K562 (cell line): ENCODE results near the gene THAP8. TPM values are rescaled to one million over a fixed set of nuclear protein-coding genes. Genes with fewer than 3 reads are reported as not detected.

Experiments
- BMI1 ChIP-seq: fragments of 150-350 bp; IDR thresholded peaks from 2 replicates; pipeline ENCODE4 v1.6.1; 2014; ENCODE audit warnings: low read length
- COPS2 ChIP-seq: fragments of 450-650 bp; conservative IDR thresholded peaks from 2 replicates; pipeline ENCODE4 v1.6.1; 2016; ENCODE audit warnings: mild to moderate bottlenecking, moderate library complexity
- EHMT2 ChIP-seq: fragments of 450-650 bp; IDR thresholded peaks from 2 replicates; pipeline ENCODE4 v1.6.1; 2018; ENCODE audit warnings: antibody characterized with exemption
- ETS2 ChIP-seq: IDR thresholded peaks from 2 replicates; pipeline ENCODE4 v1.6.1; 2016; ENCODE audit warnings: borderline replicate concordance, missing genetic modification characterization, mild to moderate bottlenecking, moderate library complexity, missing compliant biosample characterization; ENCODE audit not compliant: poor library complexity, severe bottlenecking
- HNRNPLL ChIP-seq: fragments of 200-400 bp; formaldehyde crosslinking; IDR thresholded peaks from 2 replicates; pipeline ENCODE4 v1.6.1; 2017; ENCODE audit warnings: low read length, low read depth, mild to moderate bottlenecking; ENCODE audit not compliant: poor library complexity, severe bottlenecking
- KDM2B ChIP-seq: fragments of 250-450 bp; sonication (Bioruptor Pico); IDR thresholded peaks from 2 replicates; pipeline ENCODE4 v1.8.0; 2021; ENCODE audit warnings: mild to moderate bottlenecking, moderate library complexity
- MAFG ChIP-seq: fragments of 450-650 bp; conservative IDR thresholded peaks from 2 replicates; pipeline ENCODE4 v1.6.1; 2016; ENCODE audit warnings: missing genetic modification characterization, missing compliant biosample characterization
- RB1 ChIP-seq: fragments of 450-650 bp; IDR thresholded peaks from 2 replicates; pipeline ENCODE4 v1.6.1; 2017; ENCODE audit warnings: low read depth, mild to moderate bottlenecking
- RBM15 ChIP-seq: fragments of 200-400 bp; formaldehyde crosslinking; IDR thresholded peaks from 2 replicates; pipeline ENCODE4 v1.6.1; 2018; ENCODE audit warnings: mild to moderate bottlenecking, low read length, moderate library complexity; ENCODE audit not compliant: insufficient read depth
- RBM22 ChIP-seq: fragments of 200-400 bp; formaldehyde crosslinking; IDR thresholded peaks from 2 replicates; pipeline ENCODE4 v1.6.1; 2018; ENCODE audit warnings: low read length, low read depth; ENCODE audit not compliant: poor library complexity, severe bottlenecking
- SIRT6 ChIP-seq: IDR thresholded peaks from one replicate; pipeline ENCODE4 v1.6.1; 2012; ENCODE audit warnings: low read depth, mild to moderate bottlenecking, control low read depth, inconsistent platforms, low read length, moderate library complexity
- ZKSCAN8 ChIP-seq: fragments of 200-800 bp; sonication (Bioruptor generic); IDR thresholded peaks from 2 replicates; pipeline ENCODE4 v1.6.1; 2016; ENCODE audit warnings: missing genetic modification characterization, missing compliant biosample characterization
- ZSCAN29 ChIP-seq: fragments of 450-650 bp; IDR thresholded peaks from 2 replicates; pipeline ENCODE4 v1.6.1; 2017
- ZZZ3 ChIP-seq: fragments of 450-650 bp; IDR thresholded peaks from 2 replicates; pipeline ENCODE4 v1.6.1; 2016; ENCODE audit warnings: antibody characterized with exemption, mild to moderate bottlenecking, moderate library complexity
- polyA plus RNA-seq, 8 experiments: library from polyadenylated mRNA; depleted of rRNA in 4 of 8; stranded (reverse) in 5 of 8; unstranded in 3 of 8; fragments of >200 nt; fragmentation: Nextera tagmentation in 2 of 8; fragmentation: Illumina TruSeq in 1 of 8; extraction: Ambion mirVana in 2 of 8; extraction: Trizol in 1 of 8; gene quantifications; 2 replicates each; pipeline versions ENCODE4 v1.2.1 to v1.2.3, GENCODE V29; 2011 to 2014; ENCODE audit warnings: inconsistent platforms in 1 of 8, missing spikeins in 1 of 8
- total RNA-seq, 7 experiments: library from RNA; depleted of rRNA in 6 of 7; stranded (reverse); fragments of >200 nt in 6 of 7; fragmentation: Illumina TruSeq in 2 of 7; extraction: Trizol in 2 of 7; gene quantifications; 2 replicates each; pipeline versions ENCODE4 v1.2.1 to v1.2.3, GENCODE V29; 2011 to 2021; ENCODE audit warnings: low replicate concordance in 1 of 7
- TF ChIP-seq, protein P1 (sequence below): fragments of 450-650 bp; IDR thresholded peaks from 2 replicates; pipeline ENCODE4 v1.6.1; 2016; ENCODE audit warnings: missing biosample characterization, missing genetic modification characterization
- TF ChIP-seq, protein P2 (sequence below), 2 experiments: IDR thresholded peaks; 2 replicates each; pipeline ENCODE4 v1.6.1; 2011; ENCODE audit warnings: borderline replicate concordance in 1 of 2, control low read depth in 1 of 2, low read depth in 1 of 2, low read length in 1 of 2, mild to moderate bottlenecking in 1 of 2, mixed read lengths in 1 of 2, moderate library complexity in 1 of 2; ENCODE audit not compliant: insufficient read depth in 1 of 2, insufficient read length in 1 of 2, poor library complexity in 1 of 2, severe bottlenecking in 1 of 2; ENCODE audit errors: extremely low read depth in 1 of 2
- TF ChIP-seq, protein P3 (sequence below): IDR thresholded peaks from 2 replicates; pipeline ENCODE4 v1.6.1; 2014; ENCODE audit warnings: antibody characterized with exemption
- TF ChIP-seq, protein P4 (sequence below): fragments of 200-800 bp; sonication (Bioruptor generic); IDR thresholded peaks from 2 replicates; pipeline ENCODE4 v1.6.1; 2017; ENCODE audit warnings: missing genetic modification characterization, missing compliant biosample characterization
- TF ChIP-seq, protein P5 (sequence below): fragments of 450-650 bp; conservative IDR thresholded peaks from 2 replicates; pipeline ENCODE4 v1.6.1; 2016; ENCODE audit warnings: missing genetic modification characterization, low read depth, mild to moderate bottlenecking, missing compliant biosample characterization, moderate library complexity
- TF ChIP-seq, protein P6 (sequence below): fragments of 450-650 bp; formaldehyde crosslinking; IDR thresholded peaks from 2 replicates; pipeline ENCODE4 v1.4.0; 2022; ENCODE audit warnings: missing genetic modification characterization

THAP8 gene
- total and polyA plus RNA-seq, 9 of the 15 experiments (the other 6 are each of a cell fraction or from before 2014, with no cell fraction given) = 0.11 to 2.0 (median 0.94) TPM

DNA sequence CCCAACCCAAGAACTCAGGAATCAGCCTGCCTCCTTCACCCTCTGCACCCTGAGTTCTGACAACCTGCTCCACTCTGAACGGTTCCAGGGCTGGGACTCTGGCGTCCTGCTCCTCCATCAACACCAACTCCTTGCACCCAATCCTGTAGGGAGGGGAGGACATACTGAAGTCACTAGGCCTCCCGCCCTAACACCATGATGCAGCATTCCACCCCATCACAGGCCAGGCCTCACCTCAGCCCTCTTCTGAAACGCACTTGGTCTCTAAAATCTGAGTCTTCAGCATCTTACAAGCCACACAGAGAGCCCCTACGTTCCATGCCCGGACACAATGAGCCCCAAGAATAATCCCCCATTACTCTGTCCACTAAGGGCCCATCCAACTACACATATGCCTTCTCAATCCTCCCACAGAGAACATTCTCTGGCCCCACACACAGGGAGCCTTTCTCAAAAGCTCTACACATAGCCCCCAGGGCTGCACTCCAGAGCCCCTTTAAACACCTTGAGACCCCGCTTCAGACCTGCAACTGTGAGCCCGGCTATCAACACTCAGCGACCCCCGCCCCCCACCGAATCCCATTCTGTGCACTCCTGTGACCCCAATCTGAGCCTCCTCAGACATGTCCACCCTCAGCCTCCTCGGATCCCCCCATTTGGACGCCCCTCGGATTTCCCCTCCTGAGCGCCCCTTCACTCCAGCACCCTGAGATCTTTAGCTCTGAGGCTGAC is 40.6 kb downstream of the THAP8 start (continued):
- TF ChIP-seq ETS2 (tag) (no peak), ZSCAN29 (no peak), HNRNPLL (peak; percentile 6), RBM15 (no peak), RB1 (no peak), BMI1 (no peak), SIRT6 (no peak), ZZZ3 (no peak), EHMT2 (no peak), COPS2 (no peak), RBM22 (no peak), MAFG (tag) (peak; percentile 32; the same call in 1 of the 2 replicates), KDM2B (CRISPR knock-in tag) (no peak), ZKSCAN8 (CRISPR knock-in tag) (no peak)
- TF ChIP-seq, protein P1, sequence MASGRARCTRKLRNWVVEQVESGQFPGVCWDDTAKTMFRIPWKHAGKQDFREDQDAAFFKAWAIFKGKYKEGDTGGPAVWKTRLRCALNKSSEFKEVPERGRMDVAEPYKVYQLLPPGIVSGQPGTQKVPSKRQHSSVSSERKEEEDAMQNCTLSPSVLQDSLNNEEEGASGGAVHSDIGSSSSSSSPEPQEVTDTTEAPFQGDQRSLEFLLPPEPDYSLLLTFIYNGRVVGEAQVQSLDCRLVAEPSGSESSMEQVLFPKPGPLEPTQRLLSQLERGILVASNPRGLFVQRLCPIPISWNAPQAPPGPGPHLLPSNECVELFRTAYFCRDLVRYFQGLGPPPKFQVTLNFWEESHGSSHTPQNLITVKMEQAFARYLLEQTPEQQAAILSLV (tag) = no peak
- TF ChIP-seq, protein P2, sequence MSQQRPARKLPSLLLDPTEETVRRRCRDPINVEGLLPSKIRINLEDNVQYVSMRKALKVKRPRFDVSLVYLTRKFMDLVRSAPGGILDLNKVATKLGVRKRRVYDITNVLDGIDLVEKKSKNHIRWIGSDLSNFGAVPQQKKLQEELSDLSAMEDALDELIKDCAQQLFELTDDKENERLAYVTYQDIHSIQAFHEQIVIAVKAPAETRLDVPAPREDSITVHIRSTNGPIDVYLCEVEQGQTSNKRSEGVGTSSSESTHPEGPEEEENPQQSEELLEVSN (IDR thresholded peaks at IDR 0.05; ENCODE audit: borderline replicate concordance in 1 of 2, extremely low read depth in 1 of 2, insufficient read depth in 1 of 2, insufficient read length in 1 of 2, low read depth in 1 of 2, low read length in 1 of 2, poor library complexity in 1 of 2, severe bottlenecking in 1 of 2) = peak in 1 of 2 experiments; percentile 49
- TF ChIP-seq, protein P3, sequence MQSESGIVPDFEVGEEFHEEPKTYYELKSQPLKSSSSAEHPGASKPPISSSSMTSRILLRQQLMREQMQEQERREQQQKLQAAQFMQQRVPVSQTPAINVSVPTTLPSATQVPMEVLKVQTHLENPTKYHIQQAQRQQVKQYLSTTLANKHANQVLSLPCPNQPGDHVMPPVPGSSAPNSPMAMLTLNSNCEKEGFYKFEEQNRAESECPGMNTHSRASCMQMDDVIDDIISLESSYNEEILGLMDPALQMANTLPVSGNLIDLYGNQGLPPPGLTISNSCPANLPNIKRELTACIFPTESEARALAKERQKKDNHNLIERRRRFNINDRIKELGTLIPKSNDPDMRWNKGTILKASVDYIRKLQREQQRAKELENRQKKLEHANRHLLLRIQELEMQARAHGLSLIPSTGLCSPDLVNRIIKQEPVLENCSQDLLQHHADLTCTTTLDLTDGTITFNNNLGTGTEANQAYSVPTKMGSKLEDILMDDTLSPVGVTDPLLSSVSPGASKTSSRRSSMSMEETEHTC = no peak
- TF ChIP-seq, protein P4, sequence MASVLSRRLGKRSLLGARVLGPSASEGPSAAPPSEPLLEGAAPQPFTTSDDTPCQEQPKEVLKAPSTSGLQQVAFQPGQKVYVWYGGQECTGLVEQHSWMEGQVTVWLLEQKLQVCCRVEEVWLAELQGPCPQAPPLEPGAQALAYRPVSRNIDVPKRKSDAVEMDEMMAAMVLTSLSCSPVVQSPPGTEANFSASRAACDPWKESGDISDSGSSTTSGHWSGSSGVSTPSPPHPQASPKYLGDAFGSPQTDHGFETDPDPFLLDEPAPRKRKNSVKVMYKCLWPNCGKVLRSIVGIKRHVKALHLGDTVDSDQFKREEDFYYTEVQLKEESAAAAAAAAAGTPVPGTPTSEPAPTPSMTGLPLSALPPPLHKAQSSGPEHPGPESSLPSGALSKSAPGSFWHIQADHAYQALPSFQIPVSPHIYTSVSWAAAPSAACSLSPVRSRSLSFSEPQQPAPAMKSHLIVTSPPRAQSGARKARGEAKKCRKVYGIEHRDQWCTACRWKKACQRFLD (CRISPR knock-in tag) = no peak
- TF ChIP-seq, protein P5, sequence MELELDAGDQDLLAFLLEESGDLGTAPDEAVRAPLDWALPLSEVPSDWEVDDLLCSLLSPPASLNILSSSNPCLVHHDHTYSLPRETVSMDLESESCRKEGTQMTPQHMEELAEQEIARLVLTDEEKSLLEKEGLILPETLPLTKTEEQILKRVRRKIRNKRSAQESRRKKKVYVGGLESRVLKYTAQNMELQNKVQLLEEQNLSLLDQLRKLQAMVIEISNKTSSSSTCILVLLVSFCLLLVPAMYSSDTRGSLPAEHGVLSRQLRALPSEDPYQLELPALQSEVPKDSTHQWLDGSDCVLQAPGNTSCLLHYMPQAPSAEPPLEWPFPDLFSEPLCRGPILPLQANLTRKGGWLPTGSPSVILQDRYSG (tag) = no peak
- TF ChIP-seq, protein P6, sequence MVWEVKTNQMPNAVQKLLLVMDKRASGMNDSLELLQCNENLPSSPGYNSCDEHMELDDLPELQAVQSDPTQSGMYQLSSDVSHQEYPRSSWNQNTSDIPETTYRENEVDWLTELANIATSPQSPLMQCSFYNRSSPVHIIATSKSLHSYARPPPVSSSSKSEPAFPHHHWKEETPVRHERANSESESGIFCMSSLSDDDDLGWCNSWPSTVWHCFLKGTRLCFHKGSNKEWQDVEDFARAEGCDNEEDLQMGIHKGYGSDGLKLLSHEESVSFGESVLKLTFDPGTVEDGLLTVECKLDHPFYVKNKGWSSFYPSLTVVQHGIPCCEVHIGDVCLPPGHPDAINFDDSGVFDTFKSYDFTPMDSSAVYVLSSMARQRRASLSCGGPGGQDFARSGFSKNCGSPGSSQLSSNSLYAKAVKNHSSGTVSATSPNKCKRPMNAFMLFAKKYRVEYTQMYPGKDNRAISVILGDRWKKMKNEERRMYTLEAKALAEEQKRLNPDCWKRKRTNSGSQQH (CRISPR knock-in tag) = no peak
